TTC549 (cell line): ENCODE measurements around the gene PDE4B.
A peak's percentile ranks its signal among the peaks of the same experiment; 100 is the strongest.
"Not testable (repeated sequence)": the region's sequence is repeated elsewhere in the genome, so short reads cannot be mapped to it uniquely, and the experiment has no call there.

Experiments
- FAIRE-seq: peaks from 2 replicates; lab custom pipeline; 2012; peaks lifted over from hg19 to GRCh38; lab: Jason Lieb, UNC

Gene PDE4B

GRCh38 chr1:65955071-65955470, 162.4 kb downstream of the PDE4B start:
- no peak for FAIRE-seq

DNA sequence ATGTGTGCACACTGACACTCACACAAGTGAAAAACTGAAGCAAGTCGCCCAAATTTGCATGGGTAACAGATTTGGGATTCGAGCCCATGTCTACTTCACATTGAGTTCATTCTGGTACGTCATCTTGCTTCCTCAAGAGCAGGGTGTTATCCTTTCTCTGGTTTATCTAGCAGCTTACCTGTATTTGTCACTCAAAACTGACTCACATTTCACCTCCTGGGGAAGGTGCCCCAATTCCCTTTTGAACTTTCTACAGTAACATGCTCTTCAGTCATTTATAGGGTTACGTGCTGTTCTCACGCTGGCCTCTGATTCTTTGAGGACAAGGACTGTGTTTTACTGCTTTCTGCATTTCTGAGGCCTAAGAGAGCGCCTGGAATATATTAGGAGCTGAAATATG, 162.8 kb downstream of the PDE4B start:
- no peak for FAIRE-seq

DNA sequence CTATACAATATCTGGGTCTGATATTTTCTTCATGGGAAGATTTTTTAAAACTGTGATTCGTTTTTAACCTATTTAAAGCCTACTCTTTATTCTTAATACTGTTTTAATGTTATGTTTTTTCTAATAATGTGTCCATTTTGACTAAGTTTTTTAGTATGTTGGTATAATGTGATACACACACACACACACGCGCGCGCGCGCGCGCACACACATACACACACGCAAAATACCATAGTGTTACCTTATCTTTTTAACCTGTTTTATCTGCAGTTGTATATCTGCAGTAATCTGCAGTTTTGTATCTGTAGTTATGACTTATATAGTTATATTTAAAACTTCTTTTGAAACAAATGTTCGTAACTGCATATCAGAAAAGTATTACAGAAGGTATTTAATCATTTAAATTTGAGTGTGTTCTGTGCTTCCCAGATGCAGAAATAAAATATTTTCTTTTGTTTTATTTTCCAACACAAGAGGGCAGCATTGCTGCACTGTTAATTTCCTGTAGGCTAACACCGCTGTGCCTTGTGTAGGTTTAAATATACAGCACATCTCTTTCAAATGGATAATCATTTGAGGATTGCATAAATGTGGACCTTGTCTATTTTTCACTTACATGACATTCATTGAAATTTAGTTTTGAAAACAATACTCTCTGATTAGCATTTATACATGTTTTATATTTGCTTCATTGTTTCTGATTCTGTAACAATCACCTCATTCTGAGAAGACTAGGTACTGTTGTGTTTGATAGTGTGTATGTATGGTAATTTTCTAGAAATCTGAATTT, 166.1 kb downstream of the PDE4B start:
- peak; percentile 97 for FAIRE-seq

DNA sequence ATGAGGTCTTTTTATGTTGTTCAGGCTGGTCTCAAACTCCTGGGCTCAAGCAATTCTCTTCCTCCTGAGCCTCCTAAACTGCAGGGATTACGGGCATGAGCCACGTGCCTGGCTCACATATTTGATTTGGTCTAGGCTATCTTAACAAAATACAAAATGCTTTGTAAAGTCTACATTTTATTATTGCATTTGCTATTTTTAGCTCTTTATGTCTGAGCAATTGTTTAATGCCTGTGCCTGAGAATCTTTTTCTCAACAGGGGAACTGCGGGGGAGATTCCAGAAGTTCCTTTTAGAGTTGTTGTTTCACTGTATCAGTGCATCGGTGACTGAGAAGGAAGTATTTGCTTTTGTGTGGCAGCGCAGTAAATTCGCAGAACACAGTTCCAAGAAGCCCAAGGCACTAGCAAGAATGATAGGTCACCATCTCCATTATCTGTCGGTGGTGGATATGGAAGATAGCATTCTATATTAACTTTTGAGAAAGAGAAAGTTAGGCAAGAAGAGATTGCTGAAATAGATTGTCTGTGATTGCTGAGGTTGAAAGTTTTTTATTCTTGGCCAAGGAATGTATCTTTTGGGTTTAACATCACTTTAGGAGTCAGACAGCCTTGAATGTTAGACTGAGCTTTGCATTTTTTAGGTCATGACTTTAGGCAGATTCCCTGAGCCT, 167.3 kb downstream of the PDE4B start:
- FAIRE-seq: peak; percentile 71

DNA sequence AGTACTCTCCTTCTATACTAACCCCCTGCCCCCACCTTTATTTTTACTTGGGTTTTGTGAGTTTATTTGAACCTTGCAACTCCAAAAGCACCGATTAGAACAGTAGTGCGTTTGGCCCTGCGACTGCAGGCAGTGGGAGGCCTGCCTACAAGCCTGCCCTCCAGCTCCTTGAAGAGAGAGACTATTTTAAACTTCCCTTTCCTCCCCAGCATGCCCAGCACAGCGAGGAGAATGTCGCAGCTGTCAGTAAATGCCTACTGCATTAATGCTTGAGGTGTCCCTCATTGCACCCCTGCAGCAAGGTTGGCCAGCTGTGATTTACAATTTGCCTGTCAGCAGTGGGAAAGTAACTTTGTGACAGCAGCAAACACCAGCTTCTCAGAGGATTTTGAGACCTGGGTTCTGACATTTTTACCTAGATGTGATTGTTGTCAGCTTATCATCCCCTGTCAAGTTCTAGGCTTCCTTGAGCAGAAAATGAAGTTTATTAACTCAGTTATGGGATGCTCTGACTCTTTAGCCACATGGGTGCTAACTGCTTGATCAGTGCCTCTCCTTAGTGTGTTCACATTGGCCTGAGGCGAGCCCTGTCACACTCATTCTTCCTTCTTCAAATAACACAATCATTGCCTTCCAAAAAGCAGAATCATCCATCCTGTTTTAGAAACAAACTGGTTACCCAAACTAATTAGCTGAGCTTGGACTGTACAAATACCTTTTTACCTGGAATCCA, 170.6 kb downstream of the PDE4B start:
- FAIRE-seq: no peak

DNA sequence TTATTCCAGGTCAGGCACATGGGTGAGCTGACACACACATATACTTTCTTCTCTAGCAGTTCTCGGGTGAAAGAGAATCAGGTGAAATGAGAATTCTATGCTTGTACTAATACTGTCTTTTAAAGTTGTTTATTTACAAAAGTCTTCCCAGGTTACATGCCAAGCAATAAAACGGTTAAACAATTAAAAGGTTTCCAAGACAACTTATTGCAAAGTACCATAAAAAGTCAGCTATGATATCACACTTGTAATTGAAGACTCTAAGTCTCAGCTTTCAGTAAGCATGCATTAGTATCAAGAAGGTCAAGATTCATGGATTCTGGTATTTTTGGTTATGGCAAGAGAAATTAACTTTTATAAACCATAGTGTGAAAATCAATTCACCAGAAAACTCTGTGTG, 171.4 kb downstream of the PDE4B start:
- no peak for FAIRE-seq

DNA sequence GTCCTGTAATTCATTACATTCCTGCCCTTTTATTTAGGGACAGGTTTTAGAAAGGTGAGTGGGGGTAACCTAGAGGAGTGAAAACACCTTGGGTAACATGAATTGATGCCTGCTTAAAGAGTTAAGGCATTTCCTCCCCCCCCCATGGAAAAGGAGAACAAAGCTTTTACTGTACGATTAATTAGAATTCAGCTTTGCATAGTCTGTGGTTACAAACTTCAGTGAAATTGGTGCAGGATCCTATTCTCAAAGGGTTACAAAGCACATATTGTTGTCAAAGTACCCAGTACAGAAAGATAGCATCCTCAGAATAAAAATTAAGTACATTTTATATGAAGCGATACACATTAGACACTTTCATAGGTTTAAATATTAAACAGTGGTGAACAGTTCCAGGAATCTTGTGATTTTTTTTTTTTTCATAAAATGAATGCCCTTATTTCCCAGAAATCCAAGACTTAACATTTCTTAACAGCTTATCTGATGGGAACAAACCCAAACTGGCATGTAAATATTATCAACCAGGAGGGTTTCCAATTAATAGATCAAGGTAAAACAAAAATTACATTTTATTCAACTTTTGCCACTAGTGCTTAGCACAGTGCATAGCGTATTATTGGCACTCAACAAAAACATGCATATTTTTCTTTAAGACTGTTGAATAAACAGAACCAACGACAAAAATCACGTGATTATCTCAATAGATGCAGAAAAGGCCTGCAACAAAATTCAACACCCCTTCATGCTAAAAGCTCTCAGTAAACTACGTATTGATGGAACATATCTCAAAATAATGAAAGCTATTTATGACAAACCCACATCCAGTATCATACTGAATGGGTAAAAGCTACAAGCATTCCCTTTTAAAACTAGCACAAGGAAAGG, 172.7 kb downstream of the PDE4B start:
- no peak for FAIRE-seq

DNA sequence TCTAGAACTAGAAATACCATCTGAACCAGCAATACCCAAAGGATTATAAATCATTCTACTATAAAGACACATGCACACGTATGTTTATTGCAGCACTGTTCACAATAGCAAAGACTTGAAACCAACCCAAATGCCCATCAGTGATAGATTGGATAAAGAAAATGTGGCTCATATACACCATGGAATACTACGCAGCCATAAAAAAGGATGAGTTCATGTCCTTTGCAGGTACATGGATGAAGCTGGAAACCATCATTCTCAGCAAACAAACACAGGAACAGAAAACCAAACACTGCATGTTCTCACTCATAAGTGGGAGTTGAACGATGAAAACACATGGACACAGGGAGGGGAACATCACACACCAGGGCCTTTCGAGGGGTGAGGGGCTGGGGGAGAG, 174.8 kb downstream of the PDE4B start:
- not testable (repeated sequence) for FAIRE-seq

DNA sequence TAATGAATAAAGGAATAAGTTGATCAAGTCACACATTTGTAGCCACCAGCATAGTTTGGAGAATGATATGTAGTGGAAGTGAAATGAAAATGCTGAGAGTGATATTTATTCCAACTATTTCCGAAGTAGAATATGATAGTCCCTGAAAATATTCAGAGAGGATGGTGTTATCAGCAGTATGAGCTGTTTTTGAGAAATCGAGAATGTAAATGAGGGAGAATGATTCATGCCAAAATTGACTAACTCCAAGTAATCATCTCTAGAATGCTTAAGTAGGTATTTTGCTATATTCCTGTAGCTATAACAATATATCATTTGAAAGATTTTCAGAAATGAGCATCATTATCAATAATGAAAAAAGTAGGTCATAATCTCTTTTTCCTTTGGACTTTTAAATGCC, 178.9 kb downstream of the PDE4B start:
- no peak for FAIRE-seq

GRCh38 chr1:65975708-65976107, 183.0 kb downstream of the PDE4B start:
- FAIRE-seq: no peak

- FAIRE-seq: no peak
Measured at GRCh38 chr1:65979136-65980044, 186.7 kb downstream of the PDE4B start.

- FAIRE-seq: no peak
Measured at GRCh38 chr1:65980237-65980636, 187.5 kb downstream of the PDE4B start.

- FAIRE-seq: no peak
Measured at GRCh38 chr1:65983500-65983899, 190.8 kb downstream of the PDE4B start.

DNA sequence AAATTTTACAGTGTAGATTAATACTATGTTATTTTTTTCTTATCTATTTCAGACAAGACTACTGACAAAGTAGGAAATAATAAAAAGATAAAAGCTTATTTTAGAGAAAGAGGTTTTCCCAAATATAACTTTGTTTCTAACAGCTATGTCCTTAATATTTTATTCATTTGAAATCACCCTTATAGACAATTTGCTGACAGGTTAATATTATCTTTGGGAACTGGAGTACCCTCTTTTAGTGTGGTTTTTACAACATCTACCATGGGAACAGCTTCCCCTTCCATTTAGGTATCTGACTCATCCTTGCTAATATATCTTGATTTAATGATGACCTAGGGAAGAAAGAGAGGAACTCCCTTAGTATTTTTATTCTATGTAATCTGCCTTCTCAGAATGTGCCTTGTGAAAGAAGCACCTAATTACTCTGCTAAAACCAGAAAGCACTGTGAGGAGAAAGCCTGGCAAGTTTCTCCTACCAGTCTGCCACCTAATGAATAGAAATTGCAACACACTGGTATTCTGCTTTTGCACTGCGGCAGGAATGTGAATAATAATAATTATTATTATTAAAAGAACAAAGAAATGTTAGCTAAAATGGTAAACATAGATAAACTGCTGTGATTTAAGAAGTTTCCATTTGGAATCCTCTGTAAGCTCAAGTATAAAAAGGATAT, 192.8 kb downstream of the PDE4B start:
- FAIRE-seq: no peak

- no peak for FAIRE-seq
Measured at GRCh38 chr1:65986146-65986545, 193.5 kb downstream of the PDE4B start.

GRCh38 chr1:65990161-65990560, 197.5 kb downstream of the PDE4B start:
- no peak for FAIRE-seq

DNA sequence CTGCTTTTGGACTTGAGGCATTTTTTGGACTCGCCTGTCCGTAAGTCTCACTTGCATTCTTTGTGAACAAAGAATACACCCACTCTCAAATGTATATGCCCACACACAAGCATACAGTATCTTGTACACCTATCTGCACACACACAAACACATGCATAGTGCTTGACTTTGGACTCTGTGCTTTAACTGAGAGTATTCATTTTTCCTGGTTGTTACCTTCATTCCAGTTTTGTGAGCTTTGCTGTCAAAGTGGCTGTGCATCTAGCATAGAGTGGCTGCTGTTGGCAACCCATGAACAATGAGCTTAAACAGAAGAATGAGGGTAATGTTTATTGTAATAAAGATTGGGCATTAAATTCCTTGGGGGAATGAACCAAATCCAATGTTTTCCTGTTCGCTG, 199.0 kb downstream of the PDE4B start:
- FAIRE-seq: no peak

DNA sequence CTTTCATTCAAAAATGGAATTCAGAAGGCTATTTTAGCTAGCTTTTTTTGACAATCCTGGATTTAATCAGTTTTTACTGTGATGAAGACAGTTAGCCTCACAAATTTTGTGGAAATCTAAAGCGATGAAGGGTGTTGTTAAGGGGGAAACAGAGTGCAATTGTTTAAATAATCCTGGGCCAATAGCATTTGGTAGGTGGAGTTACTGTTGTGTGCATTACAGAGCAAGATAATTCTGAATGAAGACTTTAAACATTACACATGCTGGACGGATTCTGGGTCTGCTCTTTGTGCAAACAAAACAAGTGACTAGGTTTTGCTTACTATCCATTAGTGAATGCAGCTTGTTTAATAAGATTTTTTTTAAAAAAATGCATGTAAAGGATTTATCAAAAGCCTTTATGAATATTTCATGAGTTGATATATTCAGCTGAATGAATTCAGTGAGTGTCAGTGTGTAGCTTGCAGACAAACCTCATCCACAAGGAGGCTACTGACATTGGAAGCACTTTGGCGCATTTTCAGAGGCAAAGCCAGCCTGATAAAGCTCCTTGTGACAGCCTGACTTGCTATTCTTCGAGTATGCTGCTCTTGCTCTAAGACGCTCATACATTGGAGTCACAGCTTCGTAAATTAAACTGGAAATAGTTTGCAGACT, 199.6 kb downstream of the PDE4B start:
- FAIRE-seq: peak; percentile 87

- FAIRE-seq: no peak
Measured at GRCh38 chr1:65992831-65993271, 200.2 kb downstream of the PDE4B start.

DNA sequence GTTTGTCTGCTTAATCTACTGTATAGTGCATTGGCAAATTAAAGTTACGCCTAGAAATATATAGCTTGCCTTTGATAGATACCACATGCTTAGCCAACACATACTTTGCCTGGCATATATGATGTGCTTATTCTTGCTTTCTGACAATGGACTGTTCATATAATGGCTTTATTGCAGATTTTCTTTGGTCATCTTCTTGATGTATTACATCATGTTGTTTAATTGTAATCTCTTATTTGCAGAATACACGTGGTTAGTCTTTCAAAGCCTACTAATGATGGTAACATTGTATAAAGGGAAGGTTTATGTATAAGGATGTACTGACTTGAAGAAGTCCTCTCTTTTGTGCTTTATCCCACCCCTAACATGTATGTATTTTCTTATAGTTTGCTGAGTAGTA, 201.5 kb downstream of the PDE4B start:
- no peak for FAIRE-seq
